ENCODE measurements around the gene TRMT2B.

- TF ChIP-seq CTCF (conservative IDR thresholded peaks at IDR 0.05; ENCODE audit: low read length) (no peak), EZH2phosphoT487 (IDR thresholded peaks at IDR 0.05; ENCODE audit: borderline replicate concordance, low read depth, low read length) (no peak)
Observed at GRCh38 chrX:101028562-101028961, 23.3 kb downstream of the TRMT2B start.

All from OCI-LY7 (cell line).